Skeletal muscle tissue (tissue), 4 donors: ENCODE results near the gene SIAH2. TPM values are rescaled to one million over a fixed set of nuclear protein-coding genes. Genes with fewer than 3 reads are reported as not detected.

ENCODE experiments used
- H3K27ac ChIP-seq: one replicate; pipeline ENCODE4 v1.7.0; 2013; ENCODE audit warnings: mild to moderate bottlenecking, low read depth, low read length, inconsistent platforms
- H3K27me3 ChIP-seq, 3 donors: one replicate each; pipeline ENCODE4 v1.7.0; 2013; ENCODE audit warnings: low read length in 3 of 3; ENCODE audit not compliant: control insufficient read depth in 3 of 3, insufficient read depth in 3 of 3
- H3K36me3 ChIP-seq, 3 donors: one replicate each; pipeline ENCODE4 v1.7.0; 2013; ENCODE audit warnings: low read length in 3 of 3; ENCODE audit not compliant: control insufficient read depth in 3 of 3, insufficient read depth in 3 of 3
- H3K4me1 ChIP-seq, 3 donors: one replicate each; pipeline ENCODE4 v1.7.0; 2013; ENCODE audit warnings: low read length in 3 of 3, mild to moderate bottlenecking in 3 of 3; ENCODE audit not compliant: control insufficient read depth in 3 of 3, insufficient read depth in 3 of 3
- H3K4me3 ChIP-seq, 3 donors: one replicate each; pipeline ENCODE4 v1.7.0; 2013; ENCODE audit warnings: low read length in 3 of 3
- H3K9ac ChIP-seq, 3 donors: one replicate each; pipeline ENCODE4 v1.7.0; 2013; ENCODE audit warnings: low read length in 3 of 3, mild to moderate bottlenecking in 3 of 3, moderate library complexity in 2 of 3, low read depth in 1 of 3
- H3K9me3 ChIP-seq, 3 donors: one replicate each; pipeline ENCODE4 v1.7.0; 2013; ENCODE audit warnings: low read length in 3 of 3; ENCODE audit not compliant: control insufficient read depth in 3 of 3
- total RNA-seq: library from RNA; depleted of rRNA; stranded (reverse); fragments of >200 nt; gene quantifications from one replicate; pipeline ENCODE4 v1.2.3, GENCODE V29; 2014
- donor health status: Osteomylitis.

Gene SIAH2
- total RNA-seq, 1 donor from 2014 or later = 26.1 TPM

DNA sequence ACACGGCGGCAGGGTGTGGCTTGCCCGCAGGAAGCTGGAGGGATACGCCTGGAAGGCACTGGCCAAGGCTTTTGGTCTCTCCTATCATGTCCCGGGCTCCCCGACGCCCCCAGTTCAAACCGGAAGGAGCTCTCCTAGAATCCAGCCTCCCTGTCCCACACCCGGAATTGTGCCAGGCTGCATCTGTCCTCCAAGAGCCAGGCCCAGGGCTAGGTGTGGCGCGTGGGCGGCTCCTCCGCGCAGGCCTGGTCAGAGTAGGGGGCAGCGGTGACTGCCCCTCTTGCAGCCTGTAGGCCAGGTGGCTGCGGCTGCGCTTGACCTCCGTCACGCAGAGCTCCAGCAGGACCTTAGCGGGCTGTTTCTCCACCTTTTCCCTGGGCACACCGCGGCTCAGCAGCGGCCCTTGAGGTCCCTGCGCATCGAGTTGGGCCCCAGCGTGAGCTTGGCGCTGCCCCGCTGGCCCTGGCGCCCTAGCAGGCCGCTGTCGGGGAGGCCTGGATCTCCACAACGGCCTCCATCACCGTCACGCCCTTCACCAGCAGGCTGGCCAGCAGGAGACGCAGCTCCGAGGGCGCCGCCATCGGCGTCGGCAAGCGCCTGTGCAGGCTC, 15.9 kb upstream of the SIAH2 start:
- H3K27me3 ChIP-seq = peaks cover 0 to 4% (median 2%) of the 10 kb centered on the region in 3 donors
- no peak overlapping the region for H3K27ac ChIP-seq
- no peak overlapping the region for H3K4me3 ChIP-seq
- no peaks in the 10 kb centered on the region for H3K9me3 ChIP-seq
- H3K9ac ChIP-seq = no peak overlapping the region
- peaks cover 0 to 7% (median 2%) of the 10 kb centered on the region in 3 donors for H3K4me1 ChIP-seq
- H3K36me3 ChIP-seq = no peaks in the 10 kb centered on the region

DNA sequence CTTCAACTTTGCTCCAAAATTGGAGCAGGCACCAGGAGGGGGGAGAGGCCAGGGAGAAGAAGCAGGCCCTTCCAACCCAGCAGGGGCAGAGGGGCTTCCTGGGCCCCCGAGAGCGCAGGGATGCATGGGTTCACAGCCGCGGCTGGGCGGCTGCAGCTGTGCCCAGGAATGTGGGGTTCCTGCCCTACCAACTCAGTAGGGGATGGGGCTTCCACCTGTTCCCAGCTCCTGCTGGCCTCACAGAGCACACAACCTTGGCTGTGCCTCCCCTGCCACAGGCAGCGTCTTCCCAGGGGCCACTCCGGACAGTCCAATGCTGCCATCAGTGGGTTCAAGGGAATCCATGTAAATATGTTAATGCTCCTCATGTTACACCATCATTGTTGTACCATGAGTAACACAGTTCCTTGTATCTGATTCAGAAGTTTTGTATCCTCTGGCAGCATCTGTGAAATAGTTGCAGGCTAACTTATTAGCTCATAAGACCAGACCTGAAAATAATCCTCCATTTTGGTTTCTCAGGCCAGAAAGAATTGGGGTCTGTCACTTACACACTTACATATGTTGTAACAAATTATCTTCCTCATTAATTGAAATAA, 12.1 kb upstream of the SIAH2 start:
- Histone ChIP-seq H3K36me3 (no peaks in the 10 kb centered on the region), H3K4me3 (no peak overlapping the region), H3K27me3 (peaks cover 0 to 4% (median 2%) of the 10 kb centered on the region in 3 donors), H3K9me3 (no peaks in the 10 kb centered on the region), H3K27ac (no peak overlapping the region), H3K9ac (no peak overlapping the region), H3K4me1 (peaks cover 0 to 11% (median 6%) of the 10 kb centered on the region in 3 donors)

DNA sequence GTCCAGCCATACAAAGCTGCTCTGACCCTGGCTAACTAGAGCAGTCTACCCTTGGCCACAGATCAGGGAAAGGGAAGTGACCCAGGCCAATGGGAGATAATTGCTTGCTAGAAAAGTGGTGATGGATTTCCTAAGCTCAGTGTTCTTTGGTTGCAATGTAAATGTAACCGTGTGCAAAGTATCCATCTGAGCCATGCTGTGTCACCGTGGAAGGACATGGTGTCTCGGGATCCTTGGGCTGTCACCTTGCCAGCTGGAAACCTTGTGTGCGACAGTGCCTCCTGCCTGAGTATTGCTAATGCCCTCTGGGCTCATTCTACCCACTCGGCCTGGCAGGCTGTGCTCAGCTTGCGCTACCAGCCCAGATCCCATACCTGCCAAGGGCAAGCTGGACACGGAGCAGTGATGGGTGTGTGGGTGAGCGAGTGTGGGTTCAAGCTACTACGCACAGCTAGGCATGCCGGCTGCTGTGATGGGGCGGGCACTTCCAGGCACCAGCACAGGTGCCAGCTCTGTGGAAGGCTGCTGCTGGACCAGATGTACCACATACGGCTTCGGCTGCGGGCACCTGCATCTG, 10.7 kb upstream of the SIAH2 start:
- H3K27ac ChIP-seq = no peak overlapping the region
- no peak overlapping the region for H3K4me3 ChIP-seq
- H3K9ac ChIP-seq = no peak overlapping the region
- peaks cover 0 to 3% (median 2%) of the 10 kb centered on the region in 3 donors for H3K27me3 ChIP-seq
- no peaks in the 10 kb centered on the region for H3K36me3 ChIP-seq
- peaks cover 0 to 11% (median 6%) of the 10 kb centered on the region in 3 donors for H3K4me1 ChIP-seq
- no peaks in the 10 kb centered on the region for H3K9me3 ChIP-seq

DNA sequence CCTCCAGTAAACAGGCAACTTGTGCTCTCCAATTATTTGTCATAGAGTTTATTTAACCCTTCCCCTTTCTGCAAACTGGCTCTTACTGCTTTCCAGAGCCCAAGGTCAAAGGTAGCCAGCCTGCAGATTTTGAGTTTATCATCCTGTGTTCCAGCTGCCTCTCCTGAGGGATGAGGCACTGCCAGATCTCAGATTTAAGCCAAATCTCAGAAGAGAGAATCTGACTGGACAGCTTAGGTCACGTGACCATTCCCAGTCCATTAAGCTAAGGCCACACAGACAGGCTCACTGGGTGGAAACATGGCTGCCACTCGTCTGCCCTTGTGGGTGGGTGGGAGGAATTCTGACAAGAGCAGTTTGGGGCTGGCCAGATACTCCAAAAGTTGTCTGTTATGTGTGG, 8.6 kb upstream of the SIAH2 start:
- Histone ChIP-seq H3K27ac (no peak overlapping the region), H3K9me3 (no peaks in the 10 kb centered on the region), H3K4me1 (peaks cover 0 to 11% (median 6%) of the 10 kb centered on the region in 3 donors), H3K4me3 (no peak overlapping the region), H3K9ac (no peak overlapping the region), H3K27me3 (no peaks in the 10 kb centered on the region), H3K36me3 (no peaks in the 10 kb centered on the region)

DNA sequence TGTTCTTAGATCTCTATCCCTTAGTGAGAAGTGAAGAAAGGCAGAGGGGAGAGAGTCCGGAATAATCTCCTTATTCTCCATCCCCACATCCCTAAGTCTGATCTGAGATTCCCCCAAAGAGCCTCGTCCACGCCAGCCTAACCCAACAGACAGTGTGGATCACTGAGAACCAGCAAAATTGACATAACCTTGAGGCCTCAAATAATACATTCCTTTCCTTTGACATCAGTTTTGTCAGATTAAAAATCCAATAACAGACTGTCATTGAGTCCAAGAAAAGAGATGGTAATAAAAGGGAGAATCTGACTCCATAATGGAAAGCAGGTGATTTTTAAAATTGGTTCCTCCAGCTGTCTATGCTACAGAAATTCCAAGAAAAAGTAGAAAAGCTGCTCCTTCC, 7.7 kb upstream of the SIAH2 start:
- H3K27me3 ChIP-seq = no peaks in the 10 kb centered on the region
- H3K4me1 ChIP-seq = peaks cover 0 to 11% (median 6%) of the 10 kb centered on the region in 3 donors
- H3K27ac ChIP-seq = no peak overlapping the region
- no peak overlapping the region for H3K9ac ChIP-seq
- H3K36me3 ChIP-seq = no peaks in the 10 kb centered on the region
- H3K4me3 ChIP-seq = no peak overlapping the region
- H3K9me3 ChIP-seq = no peaks in the 10 kb centered on the region

DNA sequence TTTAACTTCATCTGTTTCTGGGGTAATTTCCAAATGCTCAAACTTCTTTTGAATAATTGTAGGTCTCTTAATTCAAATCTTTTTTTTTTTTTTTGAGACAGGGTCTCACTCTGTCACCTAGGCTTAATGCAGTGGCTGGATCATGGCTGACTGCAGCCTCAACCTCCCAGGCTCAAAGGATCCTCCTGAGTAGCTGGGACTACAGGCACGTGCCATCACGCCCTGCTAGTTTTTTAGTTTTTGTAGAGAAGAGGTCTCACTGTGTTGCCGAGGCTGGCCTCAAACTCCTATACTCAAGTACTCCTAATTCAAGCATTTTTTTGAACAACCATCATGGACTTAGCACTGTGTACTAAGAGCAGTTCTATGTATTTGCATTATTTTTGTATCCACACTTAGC, 3.8 kb upstream of the SIAH2 start:
- no peaks in the 10 kb centered on the region for H3K36me3 ChIP-seq
- no peak overlapping the region for H3K9ac ChIP-seq
- no peak overlapping the region for H3K4me3 ChIP-seq
- H3K9me3 ChIP-seq = no peaks in the 10 kb centered on the region
- H3K27ac ChIP-seq = no peak overlapping the region
- H3K4me1 ChIP-seq = peaks cover under 1 to 10% (median 4%) of the 10 kb centered on the region in 3 donors
- no peaks in the 10 kb centered on the region for H3K27me3 ChIP-seq

DNA sequence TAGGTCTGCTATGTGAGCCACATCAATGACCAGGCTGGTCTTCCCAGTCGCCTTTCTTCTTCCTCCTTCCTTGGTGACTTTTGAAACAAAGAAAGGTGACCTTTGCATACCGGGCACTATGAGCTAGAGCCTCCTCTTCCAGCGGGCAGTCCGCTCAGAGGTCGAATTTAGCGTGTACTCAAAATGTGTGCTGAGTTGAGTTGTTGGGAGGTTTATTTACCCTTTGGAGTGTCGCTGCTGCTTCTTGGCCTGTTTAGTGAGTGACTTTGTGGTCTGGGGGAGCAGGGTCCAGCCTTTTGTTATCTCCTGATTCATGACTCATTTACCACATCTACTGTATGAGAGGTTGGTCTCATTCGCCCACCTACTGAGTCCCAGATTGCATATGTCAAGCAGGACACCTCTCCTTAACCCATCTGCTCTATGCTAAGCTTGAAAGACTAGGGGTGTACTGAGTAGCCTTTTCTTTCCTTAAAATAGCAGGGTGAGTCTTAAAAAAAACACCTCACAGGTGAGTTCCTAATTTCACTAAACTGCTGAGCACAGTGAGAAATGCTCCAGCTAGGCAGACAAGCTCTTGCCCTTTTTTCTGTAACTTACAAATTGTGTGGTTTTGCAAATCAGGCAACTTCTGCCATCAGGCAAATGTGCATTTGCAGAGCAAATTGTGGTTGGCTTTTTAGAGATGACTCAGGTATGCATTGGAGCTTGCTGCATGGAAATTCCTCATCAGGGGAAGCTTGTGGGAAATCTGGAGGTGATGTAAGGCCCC, 3.2 kb upstream of the SIAH2 start:
- no peak overlapping the region for H3K4me3 ChIP-seq
- H3K9ac ChIP-seq = no peak overlapping the region
- no peaks in the 10 kb centered on the region for H3K36me3 ChIP-seq
- H3K27ac ChIP-seq = no peak overlapping the region
- H3K9me3 ChIP-seq = no peaks in the 10 kb centered on the region
- H3K27me3 ChIP-seq = no peaks in the 10 kb centered on the region
- peaks cover 4 to 13% (median 6%) of the 10 kb centered on the region in 3 donors for H3K4me1 ChIP-seq

DNA sequence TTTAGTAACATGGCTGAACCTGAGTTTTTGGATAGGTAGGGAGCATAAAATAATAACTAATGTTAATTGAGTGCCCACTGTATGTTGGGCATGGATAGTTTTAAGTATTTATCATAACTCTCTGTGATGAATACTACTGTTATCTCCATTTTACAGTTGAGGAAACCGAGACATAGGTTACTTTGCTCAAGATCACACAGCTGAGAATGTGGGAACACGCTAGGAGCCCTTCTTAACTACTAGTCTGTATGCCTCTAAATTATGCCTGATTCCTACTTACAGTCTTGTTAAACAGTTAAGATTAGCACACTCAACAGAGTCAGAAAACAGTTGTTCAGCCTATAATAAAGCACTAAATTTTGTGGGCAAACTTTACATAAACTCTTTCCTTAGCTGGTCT, 2.0 kb upstream of the SIAH2 start:
- Histone ChIP-seq H3K36me3 (no peaks in the 10 kb centered on the region), H3K9ac (no peak overlapping the region), H3K4me3 (no peak overlapping the region), H3K27ac (no peak overlapping the region), H3K27me3 (no peaks in the 10 kb centered on the region), H3K4me1 (peaks cover 13 to 24% (median 17%) of the 10 kb centered on the region in 3 donors), H3K9me3 (no peaks in the 10 kb centered on the region)

DNA sequence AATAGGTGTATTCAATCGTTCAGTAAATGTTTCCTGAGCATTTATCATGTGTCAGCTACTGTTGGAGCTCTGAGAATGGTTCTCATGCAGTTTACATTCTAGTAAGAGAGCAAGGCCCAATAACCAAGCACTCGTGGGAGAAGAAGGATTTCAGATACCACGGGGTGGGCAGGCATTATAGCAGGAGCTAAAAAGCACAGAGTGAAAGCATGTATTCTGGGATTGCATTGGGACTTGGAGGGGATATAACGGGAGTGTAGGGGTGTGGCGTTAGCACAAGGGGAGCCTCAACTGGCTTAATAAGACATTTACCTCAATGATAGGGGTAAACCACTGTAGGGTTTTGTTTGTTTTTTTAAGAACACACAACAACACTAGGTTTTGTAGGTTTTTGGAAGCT, 1.6 kb upstream of the SIAH2 start:
- Histone ChIP-seq H3K36me3 (no peaks in the 10 kb centered on the region), H3K27ac (peak overlapping the region; percentile 96), H3K9ac (peak overlapping the region in 1 of 3 donors; percentile 93), H3K9me3 (no peaks in the 10 kb centered on the region), H3K4me3 (peak overlapping the region in 1 of 3 donors; percentile 10), H3K27me3 (no peaks in the 10 kb centered on the region), H3K4me1 (peaks cover 17 to 28% (median 19%) of the 10 kb centered on the region in 3 donors)
